Coronary artery (tissue), 2 donors: ENCODE results near the gene CHCHD10.

ENCODE experiments used
- DNase-seq: peaks from one replicate; pipeline ENCODE4 v3.0.0-alpha.2; 2017; ENCODE audit warnings: low spot score
- H3K27ac ChIP-seq, 2 donors: fragments of 200-600 bp; sonication (generic); one replicate each; pipeline ENCODE4 v1.5.1; 2016 to 2019
- H3K4me3 ChIP-seq: fragments of 200-600 bp; sonication (generic); 2 replicates; pipeline ENCODE4 v1.5.1; 2016; ENCODE audit warnings: mild to moderate bottlenecking, moderate library complexity
- TF ChIP-seq, protein P1 (sequence below): fragments of 200-600 bp; sonication (generic); IDR thresholded peaks from one replicate; pipeline ENCODE4 v1.5.1; 2019; ENCODE audit warnings: antibody characterized with exemption

CHCHD10 gene

DNA sequence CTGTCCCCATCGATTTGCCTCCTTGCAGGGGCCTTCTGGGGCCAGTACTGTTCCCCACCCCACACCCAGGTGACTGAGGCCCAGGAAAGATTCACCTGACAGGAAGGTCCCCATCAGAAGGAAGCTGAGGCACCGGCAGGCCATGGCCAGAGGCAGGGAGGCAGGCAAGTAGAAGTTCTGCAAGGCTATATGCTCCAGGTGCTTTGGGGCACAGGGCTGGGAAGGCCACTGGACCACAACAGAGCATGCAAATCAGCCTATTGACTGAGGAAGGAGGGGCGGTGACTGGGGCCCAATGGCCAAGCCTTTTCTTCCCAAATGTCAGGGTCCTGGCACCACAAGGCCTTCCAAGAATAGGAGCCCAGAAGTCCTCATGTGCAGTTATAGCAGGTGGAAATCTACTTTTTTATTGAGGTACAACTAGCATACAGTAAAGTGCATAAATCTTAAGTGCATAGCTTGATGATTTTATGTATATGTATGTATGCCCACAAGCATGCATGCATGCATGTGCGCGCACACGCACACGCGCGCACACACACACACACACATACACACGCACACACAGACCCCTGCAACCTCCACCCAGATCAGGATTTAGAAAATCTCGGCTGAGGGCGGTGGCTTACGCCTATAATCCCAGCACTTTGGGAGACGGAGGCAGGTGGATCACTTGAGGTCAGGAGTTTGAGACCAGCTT lies 13.4 kb downstream of the CHCHD10 start, which contains the start of gene VPREB3:
VPREB3 (minus strand) TSS at position 206 of the 700 bp plus-strand sequence; CDS start at position 144, 62 bp downstream.
- DNase-seq = no peak
- no peak within 1 kb of the TSS for H3K27ac ChIP-seq
- H3K4me3 ChIP-seq = no peak within 1 kb of the TSS
- TF ChIP-seq, protein P1, sequence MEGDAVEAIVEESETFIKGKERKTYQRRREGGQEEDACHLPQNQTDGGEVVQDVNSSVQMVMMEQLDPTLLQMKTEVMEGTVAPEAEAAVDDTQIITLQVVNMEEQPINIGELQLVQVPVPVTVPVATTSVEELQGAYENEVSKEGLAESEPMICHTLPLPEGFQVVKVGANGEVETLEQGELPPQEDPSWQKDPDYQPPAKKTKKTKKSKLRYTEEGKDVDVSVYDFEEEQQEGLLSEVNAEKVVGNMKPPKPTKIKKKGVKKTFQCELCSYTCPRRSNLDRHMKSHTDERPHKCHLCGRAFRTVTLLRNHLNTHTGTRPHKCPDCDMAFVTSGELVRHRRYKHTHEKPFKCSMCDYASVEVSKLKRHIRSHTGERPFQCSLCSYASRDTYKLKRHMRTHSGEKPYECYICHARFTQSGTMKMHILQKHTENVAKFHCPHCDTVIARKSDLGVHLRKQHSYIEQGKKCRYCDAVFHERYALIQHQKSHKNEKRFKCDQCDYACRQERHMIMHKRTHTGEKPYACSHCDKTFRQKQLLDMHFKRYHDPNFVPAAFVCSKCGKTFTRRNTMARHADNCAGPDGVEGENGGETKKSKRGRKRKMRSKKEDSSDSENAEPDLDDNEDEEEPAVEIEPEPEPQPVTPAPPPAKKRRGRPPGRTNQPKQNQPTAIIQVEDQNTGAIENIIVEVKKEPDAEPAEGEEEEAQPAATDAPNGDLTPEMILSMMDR = no peak

DNA sequence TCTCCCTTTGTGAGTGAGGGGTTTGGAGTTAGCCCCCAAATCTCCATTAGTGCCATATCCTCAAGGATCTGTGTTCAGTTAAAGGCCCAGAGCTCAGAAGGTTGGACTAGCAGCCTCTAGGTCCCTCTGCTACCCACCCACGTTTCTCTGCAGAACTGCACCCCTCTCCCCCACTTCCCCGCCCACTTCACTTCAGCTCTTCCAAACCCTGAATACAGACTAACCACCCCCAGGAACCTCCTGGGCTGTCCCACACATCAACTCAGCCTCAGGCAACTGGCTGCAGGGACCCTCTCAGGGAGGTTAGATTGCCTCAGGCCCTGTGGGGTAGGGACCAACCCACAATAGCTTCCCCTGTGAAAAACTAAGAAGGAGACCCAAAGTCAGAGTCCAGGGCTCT lies 14.4 kb downstream of the CHCHD10 start:
- no peak for DNase-seq
- TF ChIP-seq, protein P1 = no peak
- Histone ChIP-seq H3K4me3 (no peak overlapping the region), H3K27ac (no peak overlapping the region)

DNA sequence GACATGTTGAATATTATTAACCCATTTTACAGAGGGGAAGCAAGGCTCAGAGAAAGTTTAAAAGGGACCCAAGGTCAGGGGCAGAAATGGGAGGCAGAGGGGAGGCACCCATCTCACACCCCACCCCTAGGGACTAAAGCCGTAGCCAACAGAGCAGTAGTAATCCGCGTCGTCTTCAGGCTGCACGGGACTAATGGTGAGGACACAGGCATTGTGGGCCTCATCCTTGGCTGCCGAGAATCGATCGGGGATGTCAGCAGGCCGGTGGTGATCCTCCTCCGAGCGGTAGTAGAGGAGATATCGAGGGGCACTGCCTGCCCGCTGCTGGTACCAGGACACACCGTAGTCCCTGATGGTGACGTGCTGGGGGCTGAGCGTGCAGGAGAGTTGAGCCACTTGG lies 15.0 kb downstream of the CHCHD10 start:
- H3K4me3 ChIP-seq = no peak overlapping the region

DNA sequence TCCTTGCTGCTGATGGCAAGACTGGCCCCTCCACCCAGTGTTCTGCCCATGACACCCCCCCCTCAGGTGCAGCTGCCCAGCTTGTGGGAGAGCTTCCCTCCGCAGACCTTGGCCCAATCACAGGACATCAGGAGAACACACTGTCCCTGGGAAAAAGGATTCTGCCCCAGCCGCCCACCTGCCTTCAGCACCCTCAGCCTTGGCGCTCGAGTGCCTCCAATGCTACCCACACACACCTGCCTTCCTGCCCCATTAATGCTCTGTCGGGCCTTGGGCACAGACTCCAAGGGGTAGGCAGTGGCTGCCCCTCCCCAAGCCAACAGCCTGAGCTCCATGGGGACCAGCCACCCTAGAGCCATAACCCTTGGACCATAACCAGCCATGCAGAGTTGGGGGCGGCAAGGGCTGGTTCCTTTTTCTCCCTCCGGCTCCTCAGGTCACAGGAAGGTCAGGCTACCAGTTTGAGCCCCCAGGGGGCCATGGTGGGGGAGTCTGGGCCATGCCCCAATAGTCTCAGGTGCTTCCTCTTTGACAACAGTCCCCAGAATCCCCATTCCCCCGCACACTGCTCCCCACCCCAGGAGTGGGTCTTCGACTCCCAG lies 15.6 kb downstream of the CHCHD10 start:
- TF ChIP-seq, protein P1 = no peak
- Histone ChIP-seq H3K27ac (no peak overlapping the region), H3K4me3 (no peak overlapping the region)
- DNase-seq = no peak

More for the DNA sequence above, 15.0 kb downstream of the CHCHD10 start:
- TF ChIP-seq, protein P1 = no peak
- no peak for DNase-seq
- H3K27ac ChIP-seq = no peak overlapping the region

GRCh38 chr22:23751441-23751996 lies 16.3 kb downstream of the CHCHD10 start:
- TF ChIP-seq, protein P1 = no peak
- peak overlapping the region; percentile 87 to 93 for H3K27ac ChIP-seq
- DNase-seq = no peak
- H3K4me3 ChIP-seq = peak overlapping the region; percentile 88

- peak; percentile 85 for DNase-seq
- TF ChIP-seq, protein P1 = no peak
- Histone ChIP-seq H3K27ac (peak within 1 kb of the TSS; percentile 87 to 93), H3K4me3 (peak within 1 kb of the TSS; percentile 88)
These were observed 16.9 kb downstream of the CHCHD10 start, which contains the start of gene ZNF70 for GRCh38 chr22:23750714-23751440. TSS of gene ZNF70 (minus strand) at chr22:23751112. CDS start at chr22:23745140, 5,972 bp downstream.
